GM19463 (cell line): ENCODE measurements around the gene FEM1B.

Experiments used
- ATAC-seq: cut with Tn5 transposase; IDR thresholded peaks from one replicate; pipeline ENCODE4 v1.9.1; 2021; ENCODE audit warnings: mild to moderate bottlenecking, moderate library complexity; ENCODE audit not compliant: unreplicated experiment

FEM1B gene

DNA sequence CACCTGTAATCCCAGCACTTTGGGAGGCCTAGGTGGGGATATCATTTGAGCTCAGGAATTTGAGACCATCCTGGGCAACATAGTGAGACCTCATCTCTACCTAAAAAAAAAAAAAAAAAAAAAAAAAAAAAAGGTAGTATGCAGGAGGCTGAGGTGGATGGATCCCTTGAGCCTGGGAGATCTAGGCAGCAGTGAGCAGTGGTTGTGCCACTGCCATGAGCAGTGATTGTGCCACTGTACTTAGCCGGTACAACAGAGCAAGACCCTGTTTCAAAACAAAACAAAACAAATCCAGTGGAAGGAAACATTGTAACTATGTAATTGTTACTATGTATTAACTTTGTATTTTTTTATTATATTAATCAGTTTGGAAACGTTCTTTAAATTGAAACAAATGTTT lies 5.9 kb downstream of the FEM1B start:
- ATAC-seq: no peak

DNA sequence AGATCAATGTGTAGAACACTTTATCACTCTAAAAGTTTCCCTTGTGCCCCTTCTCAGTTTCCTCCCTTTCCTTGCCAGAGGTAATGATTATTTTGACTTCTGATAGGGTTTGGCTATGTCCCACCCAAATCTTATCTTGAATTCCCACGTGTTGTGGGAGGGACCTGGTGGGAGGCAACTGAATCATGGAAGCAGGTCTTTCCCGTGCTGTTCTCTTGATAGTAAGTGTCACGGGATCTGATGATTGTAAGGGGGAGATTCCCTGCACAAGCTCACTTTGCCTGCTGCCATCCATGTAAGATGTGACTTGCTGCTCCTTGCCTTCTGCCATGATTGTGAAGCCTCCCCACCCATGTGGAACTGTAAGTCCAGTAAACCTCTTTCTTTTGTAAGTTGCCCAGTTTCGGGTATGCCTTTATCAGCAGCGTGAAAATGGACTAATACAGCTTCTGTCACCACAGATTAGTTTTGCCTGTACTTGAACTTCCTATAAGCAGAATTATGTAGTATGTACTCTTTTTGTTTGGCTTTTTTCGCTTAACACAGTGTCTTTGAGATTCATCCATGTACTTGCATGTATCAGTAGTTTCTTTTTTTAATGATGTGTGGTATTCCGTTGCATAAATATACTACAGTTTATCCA lies 7.2 kb downstream of the FEM1B start:
- ATAC-seq: no peak

DNA sequence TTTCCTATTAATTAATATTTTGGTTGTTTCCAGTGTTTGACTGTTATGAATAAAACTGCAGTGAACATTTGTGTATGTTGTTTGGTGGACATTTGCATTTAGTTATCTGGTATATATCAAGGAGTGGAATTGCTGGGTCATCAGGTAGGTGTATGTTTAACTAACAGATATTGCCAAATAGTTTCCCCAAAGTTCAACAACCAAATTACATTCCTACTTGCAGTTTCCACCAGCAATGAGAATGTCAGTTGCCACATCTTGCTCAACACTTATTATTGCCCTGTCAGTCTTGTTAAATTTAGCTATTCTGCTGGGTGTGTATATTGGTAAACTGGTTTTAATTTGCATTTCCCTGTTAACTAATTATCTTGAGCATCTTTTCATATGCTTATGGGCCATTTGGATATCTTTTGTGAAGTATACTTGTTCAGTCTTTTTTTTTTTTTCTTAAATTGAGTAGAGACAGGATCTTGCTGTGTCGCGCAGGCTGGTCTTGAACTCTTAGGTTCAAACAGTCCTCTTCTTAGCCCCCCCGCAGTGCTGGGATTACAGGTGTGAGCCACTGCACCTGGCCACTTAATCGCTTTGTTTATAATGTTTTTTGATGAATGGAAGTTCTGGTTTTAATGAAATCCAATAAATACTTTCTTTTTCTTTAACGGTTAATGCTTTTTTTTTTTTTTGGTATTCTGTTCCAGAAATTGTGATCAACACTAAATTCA lies 7.9 kb downstream of the FEM1B start:
- no peak for ATAC-seq

DNA sequence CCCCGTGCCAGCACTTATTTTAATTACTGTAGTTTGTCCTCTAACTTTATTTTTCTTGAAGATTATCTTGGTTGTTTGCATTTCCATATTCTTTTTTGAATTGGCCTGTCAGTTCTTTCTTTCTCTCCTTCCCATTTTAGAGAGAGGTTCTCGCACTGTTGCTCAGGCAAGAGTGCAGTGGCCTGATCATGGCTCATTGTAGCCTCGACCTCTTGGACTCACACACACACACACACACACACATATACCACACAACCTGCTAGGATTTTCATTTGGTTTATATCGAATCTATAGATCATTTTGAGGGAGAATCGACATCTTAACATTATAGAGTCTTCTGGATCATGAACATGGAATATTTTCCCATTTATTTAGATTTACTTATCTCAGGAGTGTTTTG lies 8.7 kb downstream of the FEM1B start:
- ATAC-seq: no peak

DNA sequence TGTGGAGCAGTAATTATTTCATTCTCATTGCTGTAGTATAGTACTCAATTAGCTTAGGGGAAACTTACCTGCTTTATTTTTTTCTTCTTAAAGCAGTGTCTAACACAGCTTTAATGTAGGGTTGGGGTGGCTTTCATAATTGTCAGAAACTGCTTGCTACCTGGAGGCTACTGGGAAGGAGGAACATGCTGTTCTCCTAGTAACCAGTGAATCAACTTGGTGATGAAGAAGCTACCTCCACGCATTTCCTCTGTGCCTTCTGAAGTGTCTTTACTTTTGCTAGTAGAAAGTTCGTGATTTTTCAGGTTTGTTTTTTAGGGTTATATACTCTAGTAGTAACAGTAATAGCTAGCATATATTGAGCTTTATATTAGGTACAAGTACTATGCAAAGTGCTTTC lies 11.5 kb downstream of the FEM1B start:
- no peak for ATAC-seq

DNA sequence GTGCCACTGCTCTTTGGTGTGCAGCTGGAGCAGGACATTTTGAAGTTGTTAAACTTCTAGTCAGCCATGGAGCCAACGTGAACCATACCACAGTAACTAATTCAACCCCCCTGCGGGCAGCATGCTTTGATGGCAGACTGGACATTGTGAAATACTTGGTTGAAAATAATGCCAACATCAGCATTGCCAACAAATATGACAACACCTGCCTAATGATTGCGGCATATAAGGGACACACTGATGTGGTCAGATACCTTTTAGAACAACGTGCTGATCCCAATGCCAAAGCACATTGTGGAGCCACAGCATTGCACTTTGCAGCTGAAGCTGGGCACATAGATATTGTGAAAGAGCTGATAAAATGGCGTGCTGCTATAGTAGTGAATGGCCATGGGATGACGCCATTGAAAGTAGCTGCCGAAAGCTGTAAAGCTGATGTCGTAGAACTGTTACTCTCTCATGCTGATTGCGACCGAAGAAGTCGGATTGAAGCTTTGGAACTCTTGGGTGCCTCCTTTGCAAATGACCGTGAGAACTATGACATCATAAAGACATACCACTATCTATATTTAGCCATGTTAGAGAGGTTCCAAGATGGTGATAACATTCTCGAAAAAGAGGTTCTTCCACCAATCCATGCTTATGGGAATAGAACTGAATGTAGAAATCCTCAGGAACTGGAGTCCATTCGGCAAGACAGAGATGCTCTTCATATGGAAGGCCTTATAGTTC lies 12.2 kb downstream of the FEM1B start:
- ATAC-seq: no peak

DNA sequence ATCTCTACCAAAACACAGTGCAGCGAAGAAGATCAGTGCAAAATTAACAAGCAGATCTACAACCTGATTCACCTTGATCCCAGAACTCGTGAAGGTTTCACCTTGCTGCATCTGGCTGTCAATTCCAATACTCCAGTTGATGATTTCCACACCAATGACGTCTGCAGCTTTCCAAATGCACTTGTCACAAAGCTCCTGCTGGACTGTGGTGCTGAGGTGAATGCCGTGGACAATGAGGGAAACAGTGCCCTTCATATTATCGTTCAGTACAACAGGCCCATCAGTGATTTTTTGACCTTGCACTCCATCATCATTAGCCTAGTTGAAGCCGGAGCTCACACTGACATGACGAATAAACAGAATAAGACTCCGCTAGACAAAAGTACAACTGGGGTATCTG lies 13.2 kb downstream of the FEM1B start:
- ATAC-seq: no peak

DNA sequence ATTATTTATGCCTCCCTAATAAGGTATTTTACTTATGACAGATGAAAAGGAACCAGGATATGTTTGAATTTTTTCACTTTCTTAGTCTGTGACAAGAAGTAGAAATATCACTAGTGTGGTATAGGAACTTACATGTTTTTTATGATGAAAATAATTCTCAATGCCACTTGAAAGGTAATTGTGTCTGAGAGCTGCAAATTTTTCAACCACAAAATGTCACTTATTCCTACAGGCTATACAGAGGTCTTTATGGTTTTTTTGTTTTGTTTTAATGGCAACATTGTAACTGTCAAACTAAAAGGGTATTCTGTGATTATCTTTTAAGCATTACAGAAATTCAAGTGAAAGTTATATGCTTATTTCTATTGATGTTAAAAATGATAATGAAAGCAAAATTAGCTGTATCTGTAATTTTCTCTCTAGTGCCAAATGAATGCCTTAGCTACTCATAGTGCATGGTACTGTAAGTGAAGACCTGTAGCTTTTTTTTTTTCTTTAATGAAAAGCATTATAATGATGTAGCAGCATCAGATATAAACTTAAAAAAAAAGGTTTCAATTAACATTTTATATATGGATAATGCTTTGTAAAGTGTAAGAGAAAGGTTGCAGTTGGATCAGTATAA lies 14.7 kb downstream of the FEM1B start:
- ATAC-seq: no peak

DNA sequence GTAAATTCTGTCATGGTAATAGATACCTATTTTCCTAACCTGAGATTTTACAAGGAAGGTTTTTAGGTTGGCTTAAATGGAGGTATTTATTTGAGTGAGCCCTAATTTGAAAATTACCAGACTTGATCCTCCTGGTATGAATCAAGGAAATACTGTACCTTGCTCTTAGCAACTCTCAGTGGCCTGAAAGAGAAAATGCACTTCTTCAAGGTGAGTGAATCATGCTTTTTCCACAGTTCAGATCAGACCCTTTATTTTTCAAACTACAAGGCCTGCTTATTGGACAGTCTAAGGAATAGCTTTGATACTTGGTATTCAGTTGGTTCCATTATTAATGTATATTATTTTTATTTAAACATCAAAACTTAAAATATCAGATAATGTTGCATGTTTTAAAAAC lies 15.4 kb downstream of the FEM1B start:
- no peak for ATAC-seq

DNA sequence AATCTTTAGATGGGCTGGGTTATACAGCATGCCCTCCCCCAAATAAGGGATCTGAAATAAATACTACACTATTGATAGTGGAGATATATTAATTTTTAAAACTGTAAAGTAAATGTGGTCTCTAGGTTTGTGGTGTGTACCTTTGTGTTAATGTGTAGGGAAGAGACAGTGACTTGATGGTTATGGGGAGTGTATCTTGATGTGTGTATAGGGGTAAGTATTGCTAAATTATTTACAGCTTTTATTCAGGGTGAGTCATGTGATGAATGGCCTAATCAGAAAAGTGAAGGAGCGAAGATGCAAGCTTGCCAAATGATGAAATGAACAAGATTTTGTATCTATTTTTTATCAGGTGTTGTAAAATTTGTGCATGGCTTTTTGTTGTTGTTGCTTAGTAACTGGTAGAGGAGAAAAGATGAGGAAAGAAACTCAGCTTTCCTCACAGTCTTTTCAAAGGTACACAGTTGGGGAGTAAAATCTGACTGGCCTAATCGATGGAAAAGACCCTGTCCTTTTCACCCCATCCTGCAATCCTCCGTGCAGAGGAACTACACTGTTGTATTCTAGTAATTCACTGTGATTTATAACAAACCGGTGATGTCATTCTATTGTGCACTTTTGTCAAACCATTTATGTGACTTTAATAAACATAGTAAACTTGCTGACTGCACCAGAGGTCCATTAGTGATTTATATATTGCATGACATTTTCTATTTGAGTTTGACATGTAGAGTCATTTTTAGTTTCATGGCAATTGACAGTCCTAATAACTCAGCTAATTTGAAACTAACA lies 17.7 kb downstream of the FEM1B start:
- no peak for ATAC-seq

DNA sequence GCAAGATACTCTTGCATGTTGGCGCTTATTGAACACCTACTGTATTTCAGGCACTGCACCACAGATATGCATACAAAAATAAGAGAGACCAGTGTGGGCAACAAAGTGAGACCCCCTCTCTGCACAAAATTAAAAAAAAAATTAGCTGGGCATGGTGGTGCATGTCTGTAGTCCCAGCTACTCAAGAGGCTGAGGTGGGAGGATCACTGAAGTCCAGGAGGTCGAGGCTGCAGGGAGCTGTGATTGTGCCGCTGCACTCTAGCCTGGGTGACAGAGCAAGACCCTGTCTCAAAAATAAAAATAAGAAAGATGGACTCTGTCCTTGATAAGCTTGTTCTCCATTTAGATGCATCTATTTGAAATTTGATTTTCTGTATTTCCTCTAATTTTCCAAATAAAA lies 20.8 kb downstream of the FEM1B start:
- no peak for ATAC-seq

DNA sequence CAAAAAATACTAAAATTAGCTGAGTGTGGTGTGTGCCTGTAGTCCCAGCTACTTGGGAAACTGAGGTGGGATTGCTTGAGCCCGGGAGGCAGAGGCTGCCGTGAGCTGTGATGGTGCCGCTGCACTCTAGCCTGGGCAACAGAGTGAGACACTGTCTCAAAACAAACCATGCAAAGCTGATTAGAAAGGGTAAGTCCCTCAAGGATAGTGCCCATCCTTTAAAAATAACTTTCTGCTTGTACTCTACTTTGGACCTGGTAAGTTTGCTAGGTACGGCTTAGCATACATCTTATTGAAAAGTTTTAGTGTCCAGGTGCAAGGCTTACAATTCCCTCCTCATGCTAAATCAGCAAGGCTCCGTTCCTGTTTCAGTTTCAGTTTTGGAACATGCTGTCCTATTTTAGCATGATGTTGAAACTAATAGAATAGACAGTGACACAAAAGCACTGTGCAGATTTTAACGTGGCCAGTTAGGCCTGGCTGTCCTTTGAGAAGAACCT lies 21.4 kb downstream of the FEM1B start:
- ATAC-seq: peak; percentile 90

DNA sequence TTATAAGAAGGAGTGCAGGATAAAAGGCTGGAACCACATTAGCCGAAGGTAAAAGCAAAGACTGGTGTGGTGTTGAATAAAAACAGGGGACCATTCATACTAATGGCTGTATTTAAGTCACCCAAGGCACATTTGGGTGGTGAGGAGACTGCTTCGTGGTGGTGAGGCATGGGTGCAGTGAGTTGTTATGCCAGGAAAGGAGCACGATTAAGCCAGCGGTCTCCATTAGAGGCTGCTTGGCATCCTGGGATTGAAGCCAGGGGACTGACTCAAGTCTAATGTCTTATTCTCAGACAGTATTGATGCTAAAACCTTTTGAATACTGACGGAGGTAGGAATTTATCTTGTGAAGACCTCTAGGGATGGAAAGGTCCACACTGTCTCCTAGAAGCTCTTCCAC lies 21.9 kb downstream of the FEM1B start:
- ATAC-seq: no peak

DNA sequence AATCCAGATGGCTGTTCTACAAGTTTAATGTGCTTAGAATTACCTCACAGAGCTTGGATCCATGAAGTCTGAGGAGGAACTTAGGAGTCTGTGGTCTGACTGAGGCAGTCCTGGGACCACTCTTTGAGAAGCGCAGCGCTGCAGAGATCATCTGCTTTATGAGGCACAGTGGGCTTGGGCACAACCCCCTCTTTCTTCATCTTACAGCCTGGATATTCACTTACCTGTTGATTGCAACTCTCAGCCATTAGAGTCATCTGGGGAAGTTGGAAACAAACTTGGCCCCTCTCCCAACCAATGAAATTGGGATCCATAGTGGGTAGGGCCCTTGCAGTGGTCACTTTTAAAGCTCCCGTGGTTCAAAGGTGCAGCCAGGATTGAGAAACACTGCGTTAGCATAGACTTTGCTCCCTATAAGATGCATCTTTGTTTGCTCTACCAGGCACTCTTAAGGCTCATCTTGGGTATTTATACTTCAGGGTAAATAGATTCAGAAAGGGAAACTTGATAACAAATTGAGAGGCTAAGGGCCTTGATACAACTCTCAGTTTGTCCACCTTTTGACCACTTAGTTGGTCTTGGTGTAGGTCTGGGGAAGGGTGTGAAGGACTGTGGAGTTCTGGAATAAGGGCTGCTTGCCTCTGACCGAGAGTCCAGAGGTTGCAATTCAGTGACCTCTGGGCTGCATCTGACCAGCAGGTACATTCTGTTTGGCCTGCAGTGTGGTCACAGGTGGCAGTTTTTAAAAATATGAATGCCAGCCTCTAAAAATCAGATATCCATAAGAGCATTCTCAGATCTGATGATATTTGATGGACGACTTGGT lies 22.8 kb downstream of the FEM1B start:
- no peak for ATAC-seq

DNA sequence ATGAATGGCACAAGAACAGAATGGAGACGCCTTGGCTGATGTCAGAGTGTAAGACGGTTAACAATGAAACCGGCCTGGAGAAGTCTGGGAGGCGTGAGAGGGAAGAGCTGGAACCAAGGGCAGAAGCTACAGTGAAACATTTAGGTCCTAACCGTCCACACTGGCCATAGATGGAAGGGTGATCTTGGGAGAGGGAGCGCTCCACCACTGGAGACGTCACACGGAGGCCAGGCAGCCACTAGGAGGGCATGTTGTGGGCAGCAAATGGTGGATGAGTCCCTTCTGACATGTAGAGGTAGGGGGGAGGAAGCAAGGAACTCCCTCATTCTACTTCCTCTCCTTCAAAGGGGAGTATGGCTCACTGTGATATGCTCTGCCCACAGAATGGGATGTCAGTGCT lies 23.8 kb downstream of the FEM1B start:
- no peak for ATAC-seq

DNA sequence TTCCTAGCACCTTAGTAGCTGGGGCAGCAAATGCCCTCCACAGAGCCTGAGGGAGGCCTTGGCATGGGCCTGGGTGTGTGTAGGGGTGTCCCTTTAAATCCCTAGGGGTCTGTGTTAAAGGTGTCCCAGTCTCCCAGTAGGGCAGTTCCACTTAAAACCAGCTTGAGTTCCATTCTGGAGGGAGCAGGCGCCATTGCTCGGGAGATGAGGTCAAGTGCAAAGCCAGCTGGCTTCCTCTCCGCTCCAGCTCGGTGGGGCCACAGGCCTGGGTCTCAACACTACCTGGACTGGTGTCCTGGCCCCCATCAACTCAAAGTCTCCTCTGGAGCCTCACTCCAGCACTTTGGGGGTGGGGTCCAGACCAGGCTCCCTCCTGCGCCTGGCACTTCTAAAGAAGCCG lies 25.2 kb downstream of the FEM1B start:
- ATAC-seq: no peak

DNA sequence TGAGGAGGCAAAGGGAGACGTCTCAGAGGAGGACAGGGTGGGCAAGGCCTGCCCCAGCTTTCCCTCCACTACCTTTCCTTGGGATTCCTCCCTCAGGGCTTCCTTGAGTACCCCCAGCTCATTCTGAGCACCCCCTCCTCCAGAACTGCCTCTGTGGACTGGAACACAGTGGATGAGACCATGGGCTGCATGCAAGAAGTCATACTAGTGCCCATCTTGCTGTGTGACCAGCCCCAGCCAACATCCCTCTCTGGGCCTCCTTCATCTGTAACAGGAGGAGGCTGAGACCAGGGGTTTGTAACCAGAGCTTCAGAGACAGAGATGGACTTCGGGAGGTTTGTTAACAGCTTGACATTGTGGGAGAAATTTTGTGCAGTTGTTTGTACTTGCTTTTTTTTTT lies 25.6 kb downstream of the FEM1B start:
- ATAC-seq: no peak

DNA sequence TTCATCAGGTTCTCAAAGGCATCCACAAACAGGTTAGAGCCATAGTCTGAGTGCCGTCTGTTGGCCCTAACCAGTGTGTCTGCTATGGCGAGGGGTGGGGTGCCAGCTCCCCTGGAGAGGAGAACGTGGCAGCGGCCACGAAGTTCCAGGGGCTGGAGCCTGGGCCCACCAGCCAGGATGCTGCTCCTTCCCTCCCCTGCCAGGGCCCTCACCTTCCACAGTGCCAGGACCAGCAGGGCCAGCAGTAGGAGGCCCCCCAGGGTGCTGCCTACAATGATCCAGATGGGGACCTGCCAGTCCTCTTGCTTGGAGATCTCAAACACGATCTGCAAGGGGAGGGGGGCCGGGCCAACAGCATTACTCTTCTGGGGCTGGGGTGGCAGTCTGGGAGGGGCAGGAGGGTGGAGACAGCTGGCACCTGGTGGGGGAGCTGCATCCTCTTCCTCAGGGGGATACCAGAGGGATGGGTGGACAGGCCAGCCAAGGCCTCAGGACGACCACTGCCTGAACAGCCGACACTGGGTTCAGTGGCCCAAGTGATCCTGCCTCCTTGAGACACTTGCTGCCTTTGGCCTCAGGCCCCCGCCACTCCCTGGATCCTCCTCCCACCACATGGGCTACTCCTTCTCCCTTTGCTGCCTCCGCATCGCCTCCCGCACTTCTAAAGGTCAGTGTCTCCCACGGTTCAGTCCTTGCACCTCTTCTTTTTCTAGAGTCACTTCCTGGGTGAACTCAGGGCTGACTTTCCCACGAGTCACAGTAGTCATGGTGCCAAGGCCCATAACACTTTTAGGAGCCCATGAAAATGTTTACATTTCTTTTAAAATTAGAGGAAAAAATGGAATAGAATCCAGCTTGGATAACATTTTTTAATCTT lies 26.3 kb downstream of the FEM1B start:
- ATAC-seq: no peak
